ENCODE data around the gene GTPBP3. TPM values are rescaled to one million over a fixed set of nuclear protein-coding genes. Genes with fewer than 3 reads are reported as not detected.

Gene GTPBP3
- total RNA-seq, 1 experiment from 2014 or later: 62.9 TPM

DNA sequence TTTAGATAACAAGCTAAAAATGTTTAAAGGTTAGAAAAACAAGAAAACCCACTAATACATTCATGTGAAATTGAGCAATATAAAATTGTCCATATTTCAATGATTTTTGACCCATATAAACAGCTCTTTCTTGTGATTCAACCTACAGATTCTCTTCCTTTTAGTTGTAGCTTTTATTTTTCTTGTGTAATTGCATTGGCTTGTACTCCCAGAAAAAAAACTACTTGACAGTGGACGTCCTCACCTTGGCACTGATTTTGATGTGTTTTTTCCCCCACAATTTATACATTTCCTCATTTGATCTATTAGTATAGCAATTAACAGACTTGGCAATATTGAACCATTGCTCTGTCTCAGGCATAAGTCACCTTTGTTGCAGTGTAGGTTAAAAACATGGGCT is 51.9 kb downstream of the GTPBP3 start:
- no peak overlapping the region for H3K9ac ChIP-seq (ENCODE audit: extremely low read depth, insufficient read length, low read length)
- Mint-ChIP-seq H3K4me1 (peaks cover 9 to 10% of the 10 kb centered on the region in 2 experiments), H3K36me3 (ENCODE audit: insufficient read depth in 1 of 3, low read depth in 3 of 3) (no peaks in the 10 kb centered on the region; a peak in 1 of 7 replicates), H3K4me3 (peak overlapping the region in 1 of 2 experiments; percentile 72; a peak in 3 of 5 replicates), H3K9me3 (peaks cover 9 to 10% of the 10 kb centered on the region in 2 experiments), H3K27me3 (ENCODE audit: low read depth) (peaks cover 22% of the 10 kb centered on the region), H3K27ac (no peak overlapping the region)
- H3K4ac ChIP-seq (ENCODE audit: low read depth, low read length): no peak overlapping the region
- H3K18ac ChIP-seq (ENCODE audit: insufficient read length, low read depth, low read length): no peak overlapping the region
- no peak overlapping the region for H3K14ac ChIP-seq (ENCODE audit: insufficient read depth, low read length)
- H3K4me1 ChIP-seq (ENCODE audit: insufficient read depth, low read length): no peaks in the 10 kb centered on the region
- no peak for DNase-seq
- no peak overlapping the region for H2BK15ac ChIP-seq (ENCODE audit: low read depth, low read length)
- no peak overlapping the region for H4K8ac ChIP-seq (replicated peaks; ENCODE audit: insufficient read length, low read depth, low read length)
- H2AFZ ChIP-seq (ENCODE audit: low read length): no peak overlapping the region
- no peak overlapping the region for H2BK20ac ChIP-seq (ENCODE audit: low read depth, low read length, poor library complexity, severe bottlenecking)
- no peaks in the 10 kb centered on the region for H4K20me1 ChIP-seq (ENCODE audit: control insufficient read depth, insufficient read depth, insufficient read length)
- H3K4me2 ChIP-seq (ENCODE audit: insufficient read depth, insufficient read length, low read length): no peak overlapping the region
- H3K27me3 ChIP-seq (ENCODE audit: insufficient read depth, low read length): no peaks in the 10 kb centered on the region
- H3K56ac ChIP-seq (ENCODE audit: insufficient read length, low read depth, low read length): no peak overlapping the region
- H3K23me2 ChIP-seq (ENCODE audit: insufficient read length, low read depth, low read length, poor library complexity, severe bottlenecking): peaks cover 14% of the 10 kb centered on the region
- no peak overlapping the region for H4K91ac ChIP-seq (ENCODE audit: insufficient read length, low read depth, low read length)
- no peak overlapping the region for H2BK120ac ChIP-seq (ENCODE audit: low read depth, low read length, poor library complexity, severe bottlenecking)
- no peaks in the 10 kb centered on the region for H3K79me2 ChIP-seq (ENCODE audit: insufficient read depth, low read length)
- no peak overlapping the region for H4K5ac ChIP-seq (ENCODE audit: insufficient read length, low read depth, low read length)
- H2BK12ac ChIP-seq (ENCODE audit: insufficient read length, low read depth, low read length): no peak overlapping the region
- H3K23ac ChIP-seq (ENCODE audit: insufficient read length, low read depth, low read length): no peak overlapping the region
- no peak overlapping the region for H3T11ph ChIP-seq (ENCODE audit: low read length)
- H3K79me1 ChIP-seq (ENCODE audit: insufficient read depth, low read depth, low read length, poor library complexity, severe bottlenecking): no peaks in the 10 kb centered on the region
- no peaks in the 10 kb centered on the region for H3K9me3 ChIP-seq (ENCODE audit: control insufficient read depth, low read depth, low read length)
- no peak overlapping the region for H2AK5ac ChIP-seq (ENCODE audit: insufficient read length, low read length)
- H2BK5ac ChIP-seq (ENCODE audit: insufficient read length, low read length): no peak overlapping the region
- H3K27ac ChIP-seq (ENCODE audit: insufficient read length, low read depth, low read length): no peak overlapping the region
- TF ChIP-seq, protein P1, sequence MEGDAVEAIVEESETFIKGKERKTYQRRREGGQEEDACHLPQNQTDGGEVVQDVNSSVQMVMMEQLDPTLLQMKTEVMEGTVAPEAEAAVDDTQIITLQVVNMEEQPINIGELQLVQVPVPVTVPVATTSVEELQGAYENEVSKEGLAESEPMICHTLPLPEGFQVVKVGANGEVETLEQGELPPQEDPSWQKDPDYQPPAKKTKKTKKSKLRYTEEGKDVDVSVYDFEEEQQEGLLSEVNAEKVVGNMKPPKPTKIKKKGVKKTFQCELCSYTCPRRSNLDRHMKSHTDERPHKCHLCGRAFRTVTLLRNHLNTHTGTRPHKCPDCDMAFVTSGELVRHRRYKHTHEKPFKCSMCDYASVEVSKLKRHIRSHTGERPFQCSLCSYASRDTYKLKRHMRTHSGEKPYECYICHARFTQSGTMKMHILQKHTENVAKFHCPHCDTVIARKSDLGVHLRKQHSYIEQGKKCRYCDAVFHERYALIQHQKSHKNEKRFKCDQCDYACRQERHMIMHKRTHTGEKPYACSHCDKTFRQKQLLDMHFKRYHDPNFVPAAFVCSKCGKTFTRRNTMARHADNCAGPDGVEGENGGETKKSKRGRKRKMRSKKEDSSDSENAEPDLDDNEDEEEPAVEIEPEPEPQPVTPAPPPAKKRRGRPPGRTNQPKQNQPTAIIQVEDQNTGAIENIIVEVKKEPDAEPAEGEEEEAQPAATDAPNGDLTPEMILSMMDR (conservative IDR thresholded peaks at IDR 0.05): no peak
- WGBS (ENCODE audit: extremely low coverage, insufficient read length, low lambda C conversion rate): no CpG with 5 or more reads among the region's 1 CpG

Measured in H9 (cell line).